Measurements from ENCODE around the gene NTRK2.

GRCh38 chr9:84949971-84950370, 280.4 kb downstream of the NTRK2 start:
- TF ChIP-seq CTCF (IDR thresholded peaks at IDR 0.05; ENCODE audit: low read depth, low read length, poor library complexity, severe bottlenecking): no peak
- no peak for TF ChIP-seq EZH2phosphoT487 (IDR thresholded peaks at IDR 0.05; ENCODE audit: borderline replicate concordance, low read length)
